LNCAP (cell line): ENCODE results near the gene CACNA1C.

Experiments
- TF ChIP-seq, protein P1 (sequence below): fragments of 450-650 bp; IDR thresholded peaks from 2 replicates; pipeline ENCODE4 v1.5.1; 2017; ENCODE audit warnings: mild to moderate bottlenecking

Gene CACNA1C

DNA sequence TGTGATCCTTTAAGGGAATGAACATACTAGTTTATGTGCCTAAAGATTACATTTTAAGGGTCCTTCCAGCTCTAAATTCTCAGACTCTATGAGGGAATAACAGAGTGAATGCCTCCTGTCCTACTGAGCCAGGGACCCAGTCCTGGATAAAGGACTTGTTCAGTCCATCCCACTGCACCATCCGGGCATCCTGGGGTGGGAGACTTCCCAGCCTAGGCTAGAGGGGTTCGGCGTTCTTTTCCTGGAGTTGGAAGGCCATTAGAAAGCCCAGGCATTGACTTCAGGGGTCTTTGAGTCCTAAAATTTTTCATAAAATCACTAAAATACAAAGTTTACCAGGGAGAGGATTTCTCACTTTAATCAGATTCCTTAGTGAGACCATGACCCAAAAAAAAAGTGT is 614.1 kb downstream of the CACNA1C start:
- TF ChIP-seq, protein P1, sequence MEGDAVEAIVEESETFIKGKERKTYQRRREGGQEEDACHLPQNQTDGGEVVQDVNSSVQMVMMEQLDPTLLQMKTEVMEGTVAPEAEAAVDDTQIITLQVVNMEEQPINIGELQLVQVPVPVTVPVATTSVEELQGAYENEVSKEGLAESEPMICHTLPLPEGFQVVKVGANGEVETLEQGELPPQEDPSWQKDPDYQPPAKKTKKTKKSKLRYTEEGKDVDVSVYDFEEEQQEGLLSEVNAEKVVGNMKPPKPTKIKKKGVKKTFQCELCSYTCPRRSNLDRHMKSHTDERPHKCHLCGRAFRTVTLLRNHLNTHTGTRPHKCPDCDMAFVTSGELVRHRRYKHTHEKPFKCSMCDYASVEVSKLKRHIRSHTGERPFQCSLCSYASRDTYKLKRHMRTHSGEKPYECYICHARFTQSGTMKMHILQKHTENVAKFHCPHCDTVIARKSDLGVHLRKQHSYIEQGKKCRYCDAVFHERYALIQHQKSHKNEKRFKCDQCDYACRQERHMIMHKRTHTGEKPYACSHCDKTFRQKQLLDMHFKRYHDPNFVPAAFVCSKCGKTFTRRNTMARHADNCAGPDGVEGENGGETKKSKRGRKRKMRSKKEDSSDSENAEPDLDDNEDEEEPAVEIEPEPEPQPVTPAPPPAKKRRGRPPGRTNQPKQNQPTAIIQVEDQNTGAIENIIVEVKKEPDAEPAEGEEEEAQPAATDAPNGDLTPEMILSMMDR = no peak

DNA sequence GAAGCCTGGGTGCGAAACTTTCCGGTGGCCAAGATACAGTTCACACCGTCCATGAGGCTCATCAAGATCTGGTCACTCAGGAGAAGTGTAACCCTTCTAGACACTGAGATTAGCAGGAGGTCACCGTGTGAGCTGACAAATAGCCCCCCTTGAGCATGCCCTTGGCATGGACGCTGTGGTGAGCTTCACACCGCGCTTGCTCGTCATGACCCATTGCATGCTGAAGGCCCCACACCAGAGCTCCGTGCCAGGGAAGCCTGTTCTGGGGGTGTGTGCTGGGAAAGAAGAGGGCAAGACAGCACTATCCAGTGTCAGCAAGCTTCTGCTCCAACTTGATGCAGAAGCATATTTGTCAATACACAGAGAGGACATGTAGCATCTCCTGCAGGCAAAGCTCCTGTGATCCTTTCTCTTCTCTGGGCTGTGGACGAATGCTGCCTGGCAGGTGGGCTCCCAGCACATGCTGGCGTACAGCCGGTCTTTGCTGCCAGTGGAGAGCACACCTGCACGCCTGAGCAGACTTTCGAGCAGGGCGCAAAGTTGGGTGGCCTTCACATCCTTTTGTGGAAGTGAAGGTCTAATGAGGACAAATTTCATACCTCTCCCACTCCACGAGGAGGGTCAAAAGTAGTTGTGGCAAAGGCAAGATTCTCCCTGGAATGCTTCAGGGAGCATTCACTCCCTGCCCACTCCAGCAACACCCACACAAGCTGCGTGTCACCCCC is 615.1 kb downstream of the CACNA1C start:
- TF ChIP-seq, protein P1 = no peak

DNA sequence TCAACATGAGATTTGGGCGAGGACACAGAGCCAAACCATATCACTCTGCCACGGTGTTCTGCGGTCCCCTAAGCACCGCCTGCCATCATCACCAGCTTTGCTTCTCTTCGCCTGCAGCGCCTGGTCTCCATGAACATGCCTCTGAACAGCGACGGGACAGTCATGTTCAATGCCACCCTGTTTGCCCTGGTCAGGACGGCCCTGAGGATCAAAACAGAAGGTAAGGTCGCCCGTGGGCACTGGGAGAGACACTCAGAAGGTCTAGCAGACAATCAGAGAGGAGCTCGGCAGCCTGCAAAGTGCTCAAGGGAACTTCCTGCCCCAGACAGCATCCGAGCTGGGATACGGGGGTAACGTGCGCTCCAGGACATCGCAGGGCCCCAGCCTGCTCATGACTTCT is 616.0 kb downstream of the CACNA1C start:
- TF ChIP-seq, protein P1 = no peak

DNA sequence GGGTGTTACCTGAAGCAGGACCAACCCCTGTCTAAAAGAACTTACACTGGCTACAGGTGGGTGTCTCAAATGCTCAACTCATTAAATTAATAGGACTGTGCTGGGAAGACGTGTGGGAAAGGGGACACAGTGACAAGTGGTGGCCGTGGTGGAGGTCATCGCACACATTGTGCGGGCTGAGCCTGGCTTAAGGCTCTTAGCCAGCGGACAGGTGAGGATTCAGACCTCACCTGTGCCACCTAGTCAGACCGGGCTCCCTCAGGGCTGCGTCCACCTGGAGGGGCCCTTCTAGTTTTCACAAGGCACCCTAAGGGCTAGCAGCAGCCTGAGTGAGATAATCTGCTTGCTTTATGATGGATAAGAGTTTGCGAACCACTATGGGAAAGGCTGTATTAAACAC is 616.8 kb downstream of the CACNA1C start:
- TF ChIP-seq, protein P1 = no peak

DNA sequence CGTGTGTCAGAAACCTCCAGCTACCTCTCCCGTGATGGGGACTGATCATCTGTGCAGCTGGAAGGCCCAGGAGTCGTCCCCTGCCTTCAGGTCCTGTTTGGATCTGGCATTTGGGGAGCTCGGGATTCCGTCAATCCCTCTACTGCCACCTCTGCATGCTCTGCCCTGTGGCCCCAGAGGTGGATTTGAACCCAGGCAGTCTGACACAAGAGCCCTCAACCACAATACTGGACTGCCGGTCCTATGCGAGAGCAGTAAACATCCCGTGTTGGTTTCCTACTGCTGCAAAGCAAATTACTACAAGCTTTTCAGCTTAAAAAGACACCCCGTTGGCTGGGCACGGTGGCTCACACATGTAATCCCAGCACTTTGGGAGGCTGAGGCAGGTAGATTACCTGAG is 620.1 kb downstream of the CACNA1C start:
- TF ChIP-seq, protein P1 = no peak

DNA sequence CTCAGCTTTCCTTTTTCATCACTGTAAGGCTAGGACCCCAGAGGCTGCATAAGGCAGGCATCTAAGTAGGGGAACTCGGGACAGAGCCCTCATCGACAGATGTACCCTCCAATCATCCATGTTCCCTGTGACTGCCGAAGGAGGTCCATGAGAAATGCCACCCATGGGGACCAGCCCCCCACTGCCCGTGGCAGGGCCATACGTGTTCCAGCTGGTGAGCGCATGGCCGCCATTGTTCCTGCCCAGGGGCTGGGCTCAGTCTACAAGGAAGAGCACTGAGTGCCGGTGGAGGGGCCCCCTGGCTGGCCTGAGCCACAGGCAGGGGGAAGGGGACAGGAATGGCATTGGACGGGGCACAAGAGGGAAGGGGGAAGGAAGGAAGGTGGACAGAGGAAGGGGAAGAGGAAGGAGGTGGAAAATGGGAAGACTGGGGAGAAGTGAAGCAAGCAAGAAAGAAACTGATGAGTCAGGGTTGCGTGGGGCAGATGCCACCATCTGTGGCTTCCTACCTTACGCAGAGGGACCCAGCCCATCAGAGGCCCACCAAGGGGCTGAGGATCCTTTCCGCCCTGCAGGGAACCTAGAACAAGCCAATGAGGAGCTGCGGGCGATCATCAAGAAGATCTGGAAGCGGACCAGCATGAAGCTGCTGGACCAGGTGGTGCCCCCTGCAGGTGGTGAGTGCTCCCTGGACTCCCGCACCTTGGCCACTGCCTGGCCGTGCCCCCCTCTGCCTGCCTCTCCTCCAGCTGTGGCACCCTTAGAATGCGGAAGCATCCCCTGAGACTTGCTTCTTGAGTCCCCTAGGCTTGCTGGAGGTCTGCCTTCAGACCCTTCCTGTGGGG is 621.4 kb downstream of the CACNA1C start:
- TF ChIP-seq, protein P1 = no peak; the same call in 1 of the 2 replicates

DNA sequence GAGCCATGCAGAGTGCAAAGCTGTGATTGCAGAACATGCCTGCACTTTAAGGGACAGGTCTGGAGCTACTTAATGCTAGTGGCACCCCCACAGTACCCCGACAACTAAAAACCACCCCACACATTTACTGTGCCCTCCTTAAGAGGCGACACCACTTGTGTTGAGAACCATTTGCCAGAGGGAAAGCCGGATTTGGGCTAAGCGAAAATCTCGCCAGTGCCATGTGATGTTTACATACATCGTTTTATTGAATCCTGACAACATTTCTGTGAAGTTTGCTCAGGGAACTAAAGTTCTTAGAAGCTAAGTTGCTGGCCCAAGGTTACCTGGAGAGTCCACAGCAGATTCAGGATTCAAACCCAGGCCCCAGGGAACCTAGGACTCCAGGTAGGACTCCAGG is 623.0 kb downstream of the CACNA1C start:
- TF ChIP-seq, protein P1 = no peak
